Activated T-helper 1 cell treated with anti-CD3 and anti-CD28 coated beads, Interleukin-2, amount 50 U/mL, for 16 hours (primary cell): Measurements from ENCODE around the gene PBX3.
"Not testable (repeated sequence)": the region's sequence is repeated elsewhere in the genome, so short reads cannot be mapped to it uniquely, and the experiment has no call there.

Source experiments
- DNase-seq, 2 donors: peaks; one replicate each; pipeline ENCODE4 v3.0.0-alpha.2; 2020; ENCODE audit warnings: low read depth in 1 of 2, low spot score in 1 of 2

The PBX3 gene

GRCh38 chr9:125774106-125774505 is 26.9 kb downstream of the PBX3 start:
- DNase-seq, result no peak

DNA sequence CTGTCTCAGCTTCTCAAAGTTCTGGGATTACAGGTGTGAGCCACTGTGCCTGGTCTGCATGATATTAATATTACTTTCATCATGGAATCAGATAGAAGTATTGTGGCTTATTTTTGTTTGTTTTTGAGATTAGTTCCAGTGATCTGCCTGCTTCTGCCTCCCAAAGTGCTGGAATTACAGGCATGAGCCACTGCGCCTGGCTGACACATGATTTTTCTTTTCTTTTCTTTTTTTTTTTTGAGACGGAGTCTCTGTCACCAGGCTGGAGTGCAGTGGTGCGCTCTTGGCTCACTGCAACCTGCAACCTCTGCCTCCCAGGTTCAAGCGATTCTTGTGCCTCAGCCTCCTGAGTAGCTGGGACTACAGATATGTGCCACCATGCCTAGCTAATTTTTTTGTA is 29.6 kb downstream of the PBX3 start:
- DNase-seq, result not testable (repeated sequence)

DNA sequence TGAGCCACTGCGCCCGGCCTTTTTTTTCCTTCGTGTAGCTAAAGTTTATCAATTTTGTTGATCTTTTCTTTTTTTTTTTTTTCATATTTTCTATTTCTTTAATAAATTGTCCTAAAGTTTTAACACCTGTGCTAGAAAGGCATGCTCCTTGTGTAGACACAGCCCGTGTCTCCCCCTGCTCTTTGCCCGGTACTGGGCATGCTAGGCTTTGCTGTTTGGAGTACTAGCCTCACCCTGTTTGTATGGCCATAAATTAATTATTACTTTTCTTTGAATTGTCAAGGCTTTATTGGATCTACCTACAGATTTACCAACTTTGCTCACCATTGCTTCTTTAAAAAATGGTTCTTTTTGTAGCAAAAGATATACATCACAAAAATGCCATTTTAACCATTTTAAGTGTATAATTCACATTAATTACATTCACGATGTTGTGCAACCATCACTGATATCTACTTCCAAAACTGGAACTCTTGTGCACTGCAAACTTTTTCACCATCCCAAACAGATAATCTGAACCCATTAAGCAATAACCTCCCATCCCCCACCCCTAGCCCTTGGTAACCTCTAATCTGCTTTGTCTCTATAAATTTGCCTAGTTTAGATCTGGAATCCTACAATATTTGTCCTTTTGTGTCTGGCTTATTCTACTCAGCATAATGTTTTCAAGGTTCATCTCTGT is 31.5 kb downstream of the PBX3 start:
- DNase-seq, result not testable (repeated sequence)

DNA sequence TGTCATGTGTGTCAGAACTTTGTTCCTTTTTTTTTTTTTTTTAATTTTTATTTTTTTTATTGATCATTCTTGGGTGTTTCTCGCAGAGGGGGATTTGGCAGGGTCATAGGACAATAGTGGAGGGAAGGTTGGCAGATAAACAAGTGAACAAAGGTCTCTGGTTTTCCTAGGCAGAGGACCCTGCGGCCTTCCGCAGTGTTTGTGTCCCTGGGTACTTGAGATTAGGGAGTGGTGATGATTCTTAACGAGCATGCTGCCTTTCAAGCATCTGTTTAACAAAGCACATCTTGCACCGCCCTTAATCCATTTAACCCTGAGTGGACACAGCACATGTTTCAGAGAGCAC is 32.0 kb downstream of the PBX3 start:
- DNase-seq, result not testable (repeated sequence)

DNA sequence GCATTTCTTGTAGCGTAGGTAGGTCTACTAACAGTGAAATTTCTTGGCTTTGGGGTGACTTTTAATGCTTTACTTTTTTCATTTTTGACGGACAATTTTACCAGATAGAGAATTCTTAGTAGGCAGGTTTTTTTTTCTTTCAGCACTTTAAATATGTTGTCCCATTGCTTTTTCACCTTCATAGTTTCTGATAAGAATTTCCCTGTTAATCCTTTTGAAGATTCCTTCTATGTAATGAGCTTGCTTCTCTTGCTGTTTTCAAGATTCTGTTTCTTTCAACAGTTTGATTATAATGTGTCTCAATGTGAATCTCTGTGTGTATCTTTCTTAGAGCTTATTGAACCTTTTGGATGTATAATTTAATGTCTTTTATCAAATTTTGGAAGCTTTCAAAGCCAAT is 35.5 kb downstream of the PBX3 start:
- no peak for DNase-seq

DNA sequence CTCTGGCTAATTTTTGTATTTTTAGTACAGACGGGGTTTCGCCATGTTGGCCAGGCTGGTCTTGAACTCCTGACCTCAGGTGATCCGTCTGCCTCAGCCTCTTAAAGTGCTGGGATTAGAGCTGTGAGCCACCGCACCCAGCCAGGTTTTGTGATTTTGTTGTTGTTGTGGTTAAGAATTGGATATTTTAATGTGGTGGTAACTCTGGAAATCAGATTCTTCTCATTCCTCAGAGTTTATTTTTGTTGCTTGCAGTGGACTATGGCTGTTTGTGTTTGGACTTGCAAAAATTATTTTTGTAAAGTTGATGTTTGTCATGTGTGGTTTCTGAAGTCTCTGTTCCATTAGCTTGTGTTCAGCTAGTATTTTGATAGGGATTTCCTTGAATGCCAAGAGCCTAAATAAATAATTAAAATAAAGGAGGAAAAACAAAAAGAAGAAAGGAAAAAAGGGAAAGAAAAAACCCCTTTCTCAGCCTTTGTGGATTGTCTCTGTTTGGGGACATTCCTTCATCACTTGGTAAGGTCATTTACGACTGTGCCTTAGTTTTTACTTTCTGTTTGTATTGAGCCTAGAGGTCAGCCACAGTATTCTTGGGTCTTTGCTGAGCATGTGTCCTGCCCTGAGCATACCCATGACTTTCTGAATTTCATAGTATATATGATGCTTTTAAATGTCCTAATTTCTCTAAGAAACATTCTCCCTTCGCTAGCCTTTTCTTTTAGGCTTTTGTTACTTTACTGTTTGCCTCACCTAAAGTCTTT is 37.3 kb downstream of the PBX3 start:
- no peak for DNase-seq

DNA sequence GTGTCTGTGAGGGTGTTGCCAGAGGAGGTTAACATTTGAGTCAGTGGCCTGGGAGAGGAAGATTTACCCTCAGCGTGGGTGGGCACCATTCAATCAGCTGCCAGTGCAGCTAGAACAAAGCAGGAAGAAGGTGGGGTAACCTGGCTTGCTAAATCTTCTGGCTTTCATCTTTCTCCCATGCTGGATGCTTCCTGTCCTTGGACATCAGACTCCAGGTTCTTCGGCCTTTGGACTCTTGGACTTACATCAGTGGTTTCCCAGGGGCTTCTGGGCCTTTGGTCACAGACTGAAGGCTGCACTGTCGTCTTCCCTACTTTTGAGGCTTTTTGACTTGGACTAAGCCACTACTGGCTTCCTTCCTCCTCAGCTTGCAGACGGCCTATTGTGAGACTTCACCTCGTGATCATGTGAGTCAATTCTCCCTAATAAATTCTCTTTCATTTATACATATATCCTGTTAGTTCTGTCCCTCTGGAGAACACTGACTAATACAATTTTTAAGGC is 38.1 kb downstream of the PBX3 start:
- no peak for DNase-seq

- DNase-seq, result no peak
These were observed 40.5 kb downstream of the PBX3 start for GRCh38 chr9:125787715-125788114.

GRCh38 chr9:125789196-125789595 is 42.0 kb downstream of the PBX3 start:
- no peak for DNase-seq

GRCh38 chr9:125794708-125795107 is 47.5 kb downstream of the PBX3 start:
- no peak for DNase-seq

- no peak for DNase-seq
These were observed 48.9 kb downstream of the PBX3 start for GRCh38 chr9:125795970-125796596.

DNA sequence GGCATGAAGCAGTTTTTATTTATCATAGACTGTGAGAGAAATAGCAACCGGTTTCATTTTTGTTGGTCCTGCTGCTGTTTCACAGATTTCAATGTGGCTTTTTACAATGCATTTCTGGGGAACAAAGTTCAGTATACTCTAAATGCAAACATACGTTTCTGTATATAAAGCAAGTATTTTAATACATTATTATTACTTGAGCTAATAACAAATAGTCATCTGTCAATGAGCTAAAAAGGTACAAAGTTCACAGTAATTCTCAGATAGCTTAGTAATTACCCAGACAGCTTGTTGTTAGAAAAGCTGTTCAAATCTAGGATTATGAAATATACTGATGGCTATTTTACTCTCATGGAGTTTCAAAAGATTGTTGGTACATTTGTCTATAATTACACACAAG is 50.8 kb downstream of the PBX3 start:
- no peak for DNase-seq

DNA sequence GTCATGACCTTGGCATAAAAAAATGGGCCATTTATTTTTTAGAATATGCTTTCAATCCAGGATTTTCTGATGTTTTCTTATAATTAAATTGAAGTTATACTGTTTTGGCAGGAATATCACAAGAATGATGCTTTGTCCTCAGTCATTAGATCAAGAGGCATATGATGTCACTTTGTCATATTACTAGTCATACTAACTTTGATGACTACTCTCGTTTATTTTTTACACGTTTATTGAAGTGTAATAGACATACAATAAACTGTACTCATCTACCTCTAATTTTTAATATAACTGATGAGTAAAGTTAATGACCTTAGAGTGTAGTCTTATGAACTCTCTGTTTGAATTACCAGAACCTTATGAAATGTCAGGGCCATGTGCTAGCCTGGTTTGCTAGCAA is 56.4 kb downstream of the PBX3 start:
- DNase-seq, result no peak

DNA sequence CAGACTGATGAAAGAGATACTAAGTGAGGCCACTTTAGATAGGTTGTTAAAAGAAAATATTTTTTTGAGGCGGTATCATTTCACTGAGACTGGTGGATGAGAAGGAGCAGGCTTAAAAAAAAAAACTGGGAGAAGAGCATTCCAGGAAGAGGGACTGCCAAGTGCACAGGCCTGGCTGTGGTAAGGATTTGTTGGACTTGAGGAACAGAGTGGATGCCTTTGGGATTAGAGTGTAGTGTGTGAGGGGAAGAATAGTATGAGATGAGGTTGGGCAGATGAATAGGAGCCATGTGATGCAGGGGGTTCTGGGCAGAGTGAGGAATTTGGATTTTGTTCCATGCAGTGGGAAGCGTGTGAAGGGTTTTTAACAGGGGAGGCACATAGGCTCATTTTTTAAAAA is 57.9 kb downstream of the PBX3 start:
- DNase-seq, result no peak

- no peak for DNase-seq
These were observed 58.4 kb downstream of the PBX3 start for GRCh38 chr9:125805586-125805985.

DNA sequence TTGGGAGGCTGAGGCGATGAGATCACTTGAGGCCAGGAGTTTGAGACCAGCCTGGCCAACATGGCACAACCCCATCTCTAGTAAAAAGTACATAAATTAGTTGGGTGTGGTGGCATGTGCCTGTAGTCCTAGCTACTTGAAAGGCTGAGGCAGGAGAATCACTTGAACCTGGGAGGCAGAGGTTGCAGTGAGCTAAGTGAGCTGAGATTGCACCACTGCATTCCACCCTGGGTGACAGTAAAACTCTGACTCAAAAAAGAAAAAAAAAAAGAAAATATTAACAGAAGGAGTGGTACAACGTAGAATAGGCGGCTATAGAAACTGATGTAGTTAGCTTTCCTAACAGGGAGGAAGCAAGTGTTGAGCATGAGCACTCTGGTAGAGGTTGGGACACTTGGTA is 59.9 kb downstream of the PBX3 start:
- DNase-seq, result no peak

DNA sequence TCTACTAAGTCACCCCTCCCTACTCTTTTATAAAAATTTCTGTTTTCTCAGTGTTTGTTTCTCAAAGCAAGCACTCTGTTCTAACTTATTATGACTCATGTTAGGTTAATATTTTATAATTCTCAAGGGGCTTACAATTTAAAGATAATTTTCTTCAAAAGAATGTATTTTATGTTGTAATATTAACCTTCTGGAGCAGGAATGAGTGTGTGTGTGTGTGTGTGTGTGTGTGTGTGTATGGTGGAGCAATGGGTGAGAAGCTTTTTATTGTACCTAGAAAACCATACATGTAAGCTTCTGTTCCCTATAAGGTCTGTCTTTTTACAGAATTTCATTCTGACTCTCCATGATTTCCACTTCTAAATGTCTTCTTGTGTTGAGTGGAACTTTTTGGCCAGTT is 63.0 kb downstream of the PBX3 start:
- DNase-seq, result no peak

DNA sequence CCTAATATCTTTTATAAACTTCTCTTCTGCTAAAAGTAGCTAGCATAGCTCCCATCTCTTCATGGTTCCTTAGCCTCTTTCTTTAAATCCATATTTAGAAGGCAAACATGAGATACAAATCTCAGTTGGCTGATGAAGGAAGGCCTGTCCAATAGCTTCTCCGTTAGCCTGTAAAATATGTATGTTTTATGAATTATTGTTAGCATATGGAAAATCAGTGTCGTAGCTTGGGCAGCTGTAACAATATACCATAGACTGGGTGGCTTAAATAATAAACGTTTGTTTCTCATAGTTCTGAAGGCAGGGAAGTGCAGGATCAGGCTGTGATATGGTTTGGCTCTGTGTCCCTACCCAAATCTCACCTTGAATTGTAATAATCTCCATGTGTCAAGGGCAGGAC is 63.8 kb downstream of the PBX3 start:
- DNase-seq, result no peak

DNA sequence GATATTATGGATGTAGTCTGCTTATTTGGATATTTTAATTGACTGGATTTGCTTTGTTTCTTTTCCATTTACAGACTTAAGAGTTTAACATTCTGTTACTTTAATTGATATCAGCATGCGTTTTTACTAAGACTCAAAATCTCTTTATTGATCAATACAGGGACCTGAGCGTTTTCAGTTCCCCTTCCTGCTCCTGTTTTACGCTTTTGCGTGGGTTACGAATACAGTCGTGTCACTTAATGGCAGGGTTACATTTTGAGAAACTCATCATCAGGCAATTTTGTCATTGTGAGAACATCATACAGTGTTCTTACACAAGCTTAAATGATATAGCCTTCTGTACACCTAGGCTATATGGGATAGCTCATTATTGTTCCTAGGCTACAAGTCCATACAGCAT is 65.2 kb downstream of the PBX3 start:
- DNase-seq, result no peak

DNA sequence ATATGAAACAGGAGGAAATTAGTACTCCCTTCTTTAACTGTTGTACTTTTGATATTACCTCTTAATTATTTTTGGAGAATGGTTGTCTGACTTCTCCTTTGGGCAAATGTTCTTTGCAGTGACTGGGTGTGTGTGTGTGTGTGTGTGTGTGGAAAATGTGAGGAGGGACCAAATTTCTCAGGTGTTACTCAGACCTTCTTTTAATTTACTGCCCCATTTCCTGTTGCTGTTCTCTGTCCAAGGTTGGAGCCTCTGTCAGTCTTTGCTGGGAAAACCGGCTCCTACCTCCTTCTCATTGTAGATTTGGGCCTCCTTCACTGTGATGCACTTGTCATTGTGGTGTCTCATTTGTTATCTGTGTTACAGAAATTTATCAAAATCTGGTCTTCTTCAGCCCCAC is 68.4 kb downstream of the PBX3 start:
- no peak for DNase-seq

DNA sequence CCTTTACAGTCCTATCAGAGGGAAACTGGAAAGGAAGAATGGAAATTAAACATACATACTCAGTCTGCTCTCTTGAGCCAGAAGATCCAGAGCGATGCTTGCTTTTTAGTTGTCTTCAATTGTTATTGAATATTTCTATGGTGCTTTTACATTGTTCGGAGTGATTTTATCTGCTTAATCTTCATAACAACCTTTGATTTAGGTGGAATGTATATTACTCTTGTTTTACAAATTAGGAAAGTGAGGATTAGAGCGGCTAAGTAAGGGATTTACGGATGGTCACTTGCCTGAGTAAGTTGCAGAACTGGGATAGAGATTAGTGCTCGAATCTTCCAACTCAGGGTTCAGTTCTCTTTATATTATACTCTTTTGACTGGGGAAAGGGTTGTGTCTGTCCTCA is 69.1 kb downstream of the PBX3 start:
- no peak for DNase-seq

DNA sequence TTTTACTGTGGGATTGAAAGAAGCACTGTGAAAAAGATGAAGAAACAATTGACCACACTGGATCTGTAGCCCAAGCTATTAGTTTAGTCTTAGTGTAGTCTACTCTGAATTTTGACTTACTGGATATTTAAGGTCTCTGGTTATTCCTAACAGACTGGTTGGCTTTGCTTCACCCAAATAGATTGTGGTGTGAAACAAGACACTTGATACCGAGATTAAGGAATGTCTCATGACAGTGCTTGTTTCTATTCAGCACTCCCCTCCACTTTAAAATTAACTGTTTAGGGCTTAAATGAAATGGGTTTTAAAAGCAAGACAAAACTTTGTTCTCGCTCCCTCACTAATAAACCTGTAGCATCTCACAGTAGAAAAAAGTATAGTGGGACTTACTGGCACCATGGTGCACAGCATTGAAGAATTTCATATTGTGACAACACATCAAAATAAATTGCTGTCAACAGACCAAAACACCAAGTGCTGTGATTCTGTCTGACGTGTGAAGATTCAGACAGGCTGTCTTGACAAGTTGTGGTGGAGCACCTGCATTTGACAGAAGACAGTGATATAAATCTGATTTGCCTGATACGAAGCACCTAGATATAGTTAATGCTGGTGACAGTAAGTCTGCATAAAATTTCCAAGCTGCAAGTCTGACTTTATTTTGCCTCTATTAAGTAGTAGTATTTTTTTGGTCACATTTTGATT is 73.1 kb downstream of the PBX3 start:
- no peak for DNase-seq
